Measurements from ENCODE around the gene PTGDR2. TPM values are rescaled to one million over a fixed set of nuclear protein-coding genes. Genes with fewer than 3 reads are reported as not detected.

The PTGDR2 gene
- total RNA-seq, 3 donors from 2014 or later: 0.23 to 0.45 (median 0.35) TPM

DNA sequence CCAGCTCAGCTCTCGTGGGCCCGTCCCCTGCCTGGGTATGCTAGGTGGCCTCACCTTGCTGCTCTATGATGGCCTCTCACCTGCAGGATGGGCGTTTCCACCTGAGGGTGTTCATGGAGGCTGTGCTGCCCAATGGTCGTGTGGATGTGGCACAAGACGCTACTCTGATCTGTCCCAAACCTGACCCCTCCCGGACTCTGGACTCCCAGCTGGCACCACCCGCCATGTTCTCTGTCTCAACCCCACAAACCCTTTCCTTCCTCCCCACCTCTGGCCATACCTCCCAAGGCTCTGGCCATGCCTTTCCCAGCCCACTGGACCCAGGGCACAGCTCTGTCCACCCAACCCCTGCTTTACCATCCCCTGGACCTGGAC is 13.7 kb upstream of the PTGDR2 start:
- no peak overlapping the region for H3K4me3 Mint-ChIP-seq
- H3K9me3 Mint-ChIP-seq: no peaks in the 10 kb centered on the region
- ATAC-seq: no peak
- peaks cover 13% of the 10 kb centered on the region for H3K4me1 Mint-ChIP-seq (ENCODE audit: low read depth)
- H3K27me3 Mint-ChIP-seq (ENCODE audit: low read depth): no peaks in the 10 kb centered on the region
- no peak for DNase-seq
- H3K36me3 Mint-ChIP-seq (ENCODE audit: insufficient read depth): no peaks in the 10 kb centered on the region

DNA sequence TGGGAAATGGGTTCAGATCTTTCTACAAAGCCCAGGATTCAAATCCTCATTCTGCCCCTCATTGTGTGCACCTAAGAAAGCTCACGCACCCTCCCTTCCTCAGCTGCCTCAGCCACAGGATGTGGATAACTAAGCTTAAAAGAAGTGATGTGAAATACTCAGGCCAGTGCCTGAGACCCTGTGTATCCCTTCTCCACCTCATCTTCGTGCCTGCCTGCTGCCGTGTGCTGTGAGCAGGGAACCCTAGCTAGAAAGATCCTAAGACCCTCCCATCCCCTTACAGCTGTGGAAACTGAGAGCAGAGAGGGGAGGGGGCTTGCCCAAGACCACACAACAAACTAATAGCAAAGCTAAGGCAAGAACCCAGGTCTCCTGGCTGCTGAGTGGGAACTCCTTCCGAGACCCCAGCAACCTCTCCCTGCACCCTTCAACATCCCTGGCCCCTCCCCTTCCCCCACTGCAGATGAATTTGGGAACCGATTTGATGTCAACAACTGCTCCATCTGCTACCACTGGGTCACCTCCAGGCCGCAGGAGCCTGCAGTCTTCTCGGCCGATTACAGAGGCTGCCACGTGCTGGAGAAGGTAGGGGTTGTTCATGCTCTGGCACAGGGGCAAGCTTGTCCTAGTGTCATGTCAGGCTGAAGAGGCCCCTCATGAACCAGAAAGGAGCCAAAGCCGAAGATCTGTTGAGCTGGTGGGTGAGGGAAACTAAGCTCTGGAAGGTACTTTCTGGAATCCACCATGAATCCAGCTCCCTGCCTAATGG is 13.1 kb upstream of the PTGDR2 start:
- no peak overlapping the region for H3K4me3 Mint-ChIP-seq
- peaks cover 13% of the 10 kb centered on the region for H3K4me1 Mint-ChIP-seq (ENCODE audit: low read depth)
- DNase-seq (no peak), ATAC-seq (no peak)
- H3K9me3 Mint-ChIP-seq: no peaks in the 10 kb centered on the region
- H3K36me3 Mint-ChIP-seq (ENCODE audit: insufficient read depth): no peaks in the 10 kb centered on the region
- no peaks in the 10 kb centered on the region for H3K27me3 Mint-ChIP-seq (ENCODE audit: low read depth)

DNA sequence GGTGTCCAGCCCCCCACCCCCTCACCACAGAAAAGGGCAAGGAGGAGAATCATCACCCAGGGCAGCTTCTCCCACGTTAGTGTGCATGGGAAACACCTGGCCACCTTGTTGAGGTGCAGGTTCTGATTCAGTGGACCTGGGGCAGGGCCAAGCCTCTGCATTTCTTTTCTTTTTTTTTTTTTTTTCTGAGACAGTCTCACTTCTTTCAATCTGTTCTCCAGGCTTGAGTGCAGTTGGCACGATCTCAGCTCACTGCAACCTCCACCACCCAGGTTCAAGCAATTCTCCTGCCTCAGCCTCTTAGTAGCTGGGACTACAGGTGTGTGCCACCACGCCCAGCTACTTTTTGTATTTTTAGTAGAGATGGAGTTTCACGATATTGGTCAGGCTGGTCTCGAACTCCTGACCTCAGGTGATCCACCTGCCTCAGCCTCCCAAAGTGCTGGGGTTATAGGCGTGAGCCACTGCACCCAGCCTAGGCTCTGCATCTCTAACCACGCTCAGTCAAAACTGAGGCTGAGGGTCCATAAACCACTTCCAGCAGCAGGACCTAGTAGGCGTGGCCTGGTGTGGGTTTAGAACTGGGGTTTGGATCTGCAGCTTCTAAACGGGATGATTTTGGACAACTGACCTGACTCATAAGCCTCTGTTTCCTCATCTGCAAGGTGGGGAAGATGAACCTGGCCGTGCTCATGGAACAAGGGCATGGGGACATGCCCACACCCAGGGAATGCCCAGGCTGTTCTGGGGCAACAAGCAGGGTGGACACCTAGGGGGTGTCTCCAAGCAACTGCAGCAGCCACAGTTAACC is 12.3 kb upstream of the PTGDR2 start:
- Mint-ChIP-seq H3K4me3 (no peak overlapping the region), H3K27me3 (ENCODE audit: low read depth) (no peaks in the 10 kb centered on the region), H3K36me3 (ENCODE audit: insufficient read depth) (no peaks in the 10 kb centered on the region), H3K9me3 (no peaks in the 10 kb centered on the region), H3K4me1 (ENCODE audit: low read depth) (peaks cover 10% of the 10 kb centered on the region)
- ATAC-seq: no peak
- no peak for DNase-seq

DNA sequence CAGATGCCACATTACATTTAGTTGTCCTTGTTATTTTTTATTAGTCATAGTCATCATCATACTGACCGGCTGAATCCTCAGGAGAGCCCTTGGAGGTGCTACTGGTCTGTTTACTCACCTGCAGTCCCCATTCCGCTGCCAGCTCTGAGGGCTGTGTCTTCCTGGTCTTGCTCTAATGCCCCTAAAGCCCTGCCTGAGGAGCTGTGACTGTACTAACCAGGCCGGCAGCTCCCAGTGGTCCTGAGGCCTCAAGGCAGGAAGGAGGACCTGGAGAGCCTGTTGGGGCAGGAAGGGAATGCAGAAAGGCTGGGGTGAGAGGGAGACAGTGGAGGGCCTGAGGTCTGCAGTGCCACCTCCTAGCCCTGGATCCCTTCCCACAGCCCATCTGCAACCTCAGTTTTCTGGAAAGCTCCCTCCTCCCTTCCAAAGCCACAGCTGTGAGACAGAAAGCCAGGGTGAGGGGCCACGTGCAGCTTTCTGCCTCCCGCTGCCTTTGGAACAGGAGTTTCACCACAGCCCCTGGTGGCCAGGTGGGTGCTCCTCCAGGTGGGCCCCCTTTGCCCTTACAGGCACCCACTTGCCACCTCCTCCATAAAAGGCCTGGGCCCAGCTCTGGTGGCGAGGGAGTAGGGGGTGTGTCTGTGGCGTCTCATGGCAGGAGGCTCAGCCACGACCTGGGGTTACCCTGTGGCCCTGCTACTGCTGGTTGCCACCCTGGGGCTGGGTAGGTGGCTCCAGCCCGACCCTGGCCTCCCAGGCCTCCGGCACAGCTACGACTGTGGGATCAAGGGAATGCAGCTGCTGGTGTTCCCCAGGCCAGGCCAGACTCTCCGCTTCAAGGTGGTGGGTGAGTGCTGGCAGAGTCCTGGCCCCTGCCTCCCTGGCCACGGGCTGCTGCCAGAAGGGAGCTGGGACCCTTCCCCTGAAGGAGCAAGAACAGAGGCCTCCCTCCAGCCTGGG is 11.4 kb upstream of the PTGDR2 start, which contains the start of gene ZP1:
Gene ZP1 (plus strand): TSS at position 632 of the 960 bp plus-strand sequence. CDS start 20 bp downstream, at position 652.
- Mint-ChIP-seq H3K4me1 (ENCODE audit: low read depth) (peaks cover 8% of the 10 kb centered on the region), H3K36me3 (ENCODE audit: insufficient read depth) (no peaks in the 10 kb centered on the region), H3K9me3 (no peaks in the 10 kb centered on the region), H3K4me3 (no peak within 1 kb of the TSS), H3K27me3 (ENCODE audit: low read depth) (no peaks in the 10 kb centered on the region)
- no peak for DNase-seq
- ATAC-seq: no peak

DNA sequence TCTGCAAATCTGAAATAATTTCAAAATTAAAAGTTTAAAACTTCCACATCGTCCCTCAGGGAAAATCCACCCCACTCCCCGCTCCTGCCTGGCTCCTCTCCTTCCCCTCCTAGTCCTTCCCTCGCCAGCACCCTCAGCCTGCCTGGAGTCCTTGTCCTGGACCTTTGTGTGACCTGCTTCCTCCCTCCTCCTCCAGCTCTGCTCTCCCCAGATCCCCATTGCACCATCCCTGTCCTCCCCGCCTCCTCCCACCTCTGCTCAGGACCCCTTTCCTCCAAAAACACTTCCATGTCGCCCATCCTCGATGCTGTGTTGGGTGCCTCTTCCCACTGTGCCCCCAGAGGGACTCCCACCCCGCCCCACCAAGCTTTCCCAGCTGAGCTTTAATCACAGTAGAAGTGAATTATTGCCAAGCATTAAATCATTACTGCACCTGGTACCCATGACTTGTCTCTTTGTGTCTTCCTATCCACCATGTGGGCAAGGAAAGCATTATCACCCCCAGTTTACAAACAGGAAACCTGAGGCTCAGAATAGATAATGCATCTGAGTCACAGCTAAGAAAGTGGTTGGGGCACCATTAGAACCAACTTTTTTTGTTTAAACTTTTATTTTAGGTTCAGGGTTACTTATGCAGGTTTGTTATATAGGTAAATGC is 9.2 kb upstream of the PTGDR2 start:
- DNase-seq: no peak
- peak in 1 of 2 donors; percentile 37 for ATAC-seq
- no peaks in the 10 kb centered on the region for H3K4me1 Mint-ChIP-seq (ENCODE audit: low read depth)
- H3K4me3 Mint-ChIP-seq: no peak overlapping the region
- no peaks in the 10 kb centered on the region for H3K9me3 Mint-ChIP-seq
- H3K27me3 Mint-ChIP-seq (ENCODE audit: low read depth): no peaks in the 10 kb centered on the region
- no peaks in the 10 kb centered on the region for H3K36me3 Mint-ChIP-seq (ENCODE audit: insufficient read depth)

DNA sequence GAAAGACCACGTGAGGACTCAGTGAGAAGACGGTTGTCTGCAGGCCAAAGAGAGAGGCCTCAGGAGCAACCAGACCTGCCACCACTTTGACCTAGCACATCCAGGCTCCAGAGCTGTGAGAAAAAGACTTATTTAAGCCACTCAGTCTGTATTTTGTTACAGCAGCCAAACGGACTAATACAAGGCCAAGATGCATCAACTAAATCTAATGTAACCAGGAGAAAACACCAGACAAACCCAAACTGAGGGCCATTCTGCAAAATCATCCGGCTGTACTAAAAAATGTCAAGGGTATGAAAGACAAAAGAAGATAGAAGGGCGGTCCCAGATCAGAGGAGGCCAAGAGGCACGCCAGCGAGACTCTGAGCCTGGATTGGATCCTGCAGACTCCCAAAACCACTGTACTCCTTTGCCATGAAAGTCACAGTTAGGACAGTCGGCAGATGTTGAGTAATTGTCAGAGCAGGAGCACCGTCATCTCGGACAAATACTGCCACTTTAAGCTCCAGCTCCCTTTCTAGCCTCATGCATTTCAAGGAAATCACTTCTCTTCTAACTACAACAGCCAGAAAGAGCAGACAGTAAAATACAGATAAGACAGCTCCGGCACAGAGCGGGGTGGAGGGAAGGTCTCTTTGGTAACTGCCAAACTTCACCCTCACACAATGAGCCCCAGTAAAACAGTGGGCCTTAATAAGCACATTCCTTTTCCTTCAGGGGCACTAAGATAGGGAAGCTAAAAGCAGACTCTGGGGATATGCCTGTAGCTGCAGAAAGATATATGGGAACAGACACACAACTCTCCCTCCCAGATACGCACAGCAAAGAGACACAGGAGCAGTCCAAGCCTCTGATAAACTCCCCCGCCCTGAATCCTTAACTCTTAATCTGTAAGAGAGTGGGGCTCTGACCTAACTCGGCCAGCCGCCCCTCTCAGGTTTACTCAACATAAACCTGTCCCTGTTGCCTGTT is 8.1 kb upstream of the PTGDR2 start:
- DNase-seq (no peak), ATAC-seq (no peak)
- H3K4me1 Mint-ChIP-seq (ENCODE audit: low read depth): peaks cover 6% of the 10 kb centered on the region
- no peak overlapping the region for H3K4me3 Mint-ChIP-seq
- no peaks in the 10 kb centered on the region for H3K36me3 Mint-ChIP-seq (ENCODE audit: insufficient read depth)
- H3K27me3 Mint-ChIP-seq (ENCODE audit: low read depth): no peaks in the 10 kb centered on the region
- no peaks in the 10 kb centered on the region for H3K9me3 Mint-ChIP-seq

DNA sequence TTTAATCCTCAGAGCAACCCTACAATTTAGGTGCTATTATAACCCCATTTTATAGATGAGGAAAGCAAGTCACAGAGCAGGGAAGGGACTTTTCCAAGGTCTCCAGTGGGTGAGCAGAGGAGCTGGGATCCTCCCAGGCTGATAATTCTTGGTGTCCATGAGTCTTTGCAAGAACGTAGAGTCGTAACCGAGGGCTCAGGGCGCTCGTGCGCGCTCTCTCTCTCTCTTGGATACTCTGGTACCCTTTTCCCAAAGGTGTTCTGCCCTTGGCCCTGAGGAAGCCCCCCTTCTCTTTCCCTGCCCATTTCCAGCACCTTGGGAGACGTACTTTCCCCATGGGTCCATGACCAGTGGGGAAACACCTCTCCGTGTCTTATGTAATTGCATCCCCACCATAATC is 6.4 kb upstream of the PTGDR2 start:
- ATAC-seq: no peak
- H3K9me3 Mint-ChIP-seq: no peaks in the 10 kb centered on the region
- peaks cover 16% of the 10 kb centered on the region for H3K4me1 Mint-ChIP-seq (ENCODE audit: low read depth)
- H3K27me3 Mint-ChIP-seq (ENCODE audit: low read depth): no peaks in the 10 kb centered on the region
- H3K4me3 Mint-ChIP-seq: no peak overlapping the region
- H3K36me3 Mint-ChIP-seq (ENCODE audit: insufficient read depth): no peaks in the 10 kb centered on the region
- no peak for DNase-seq

DNA sequence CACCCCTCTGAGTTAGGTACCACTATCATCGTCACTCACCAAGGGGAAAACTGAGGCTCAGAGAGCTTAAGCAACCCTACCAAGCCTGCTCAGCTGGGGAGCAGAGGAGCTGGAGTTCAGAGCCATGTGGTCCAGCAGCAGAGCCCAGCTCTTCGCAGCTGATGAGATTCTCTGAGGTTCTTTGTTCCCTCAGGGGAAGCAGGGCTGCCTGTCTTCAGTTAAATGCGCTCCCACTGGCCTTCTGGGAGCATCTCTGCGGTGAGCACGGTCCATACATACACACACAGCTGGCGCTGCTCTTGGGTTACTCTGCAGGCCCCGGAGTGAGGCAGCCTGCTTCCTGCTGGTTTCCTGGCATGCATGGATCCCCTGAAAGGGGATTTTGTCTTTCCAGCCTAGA is 5.2 kb upstream of the PTGDR2 start:
- Mint-ChIP-seq H3K4me1 (ENCODE audit: low read depth) (peaks cover 16% of the 10 kb centered on the region), H3K9me3 (no peaks in the 10 kb centered on the region), H3K36me3 (ENCODE audit: insufficient read depth) (no peaks in the 10 kb centered on the region), H3K27me3 (ENCODE audit: low read depth) (no peaks in the 10 kb centered on the region), H3K4me3 (no peak overlapping the region)
- no peak for DNase-seq
- no peak for ATAC-seq

DNA sequence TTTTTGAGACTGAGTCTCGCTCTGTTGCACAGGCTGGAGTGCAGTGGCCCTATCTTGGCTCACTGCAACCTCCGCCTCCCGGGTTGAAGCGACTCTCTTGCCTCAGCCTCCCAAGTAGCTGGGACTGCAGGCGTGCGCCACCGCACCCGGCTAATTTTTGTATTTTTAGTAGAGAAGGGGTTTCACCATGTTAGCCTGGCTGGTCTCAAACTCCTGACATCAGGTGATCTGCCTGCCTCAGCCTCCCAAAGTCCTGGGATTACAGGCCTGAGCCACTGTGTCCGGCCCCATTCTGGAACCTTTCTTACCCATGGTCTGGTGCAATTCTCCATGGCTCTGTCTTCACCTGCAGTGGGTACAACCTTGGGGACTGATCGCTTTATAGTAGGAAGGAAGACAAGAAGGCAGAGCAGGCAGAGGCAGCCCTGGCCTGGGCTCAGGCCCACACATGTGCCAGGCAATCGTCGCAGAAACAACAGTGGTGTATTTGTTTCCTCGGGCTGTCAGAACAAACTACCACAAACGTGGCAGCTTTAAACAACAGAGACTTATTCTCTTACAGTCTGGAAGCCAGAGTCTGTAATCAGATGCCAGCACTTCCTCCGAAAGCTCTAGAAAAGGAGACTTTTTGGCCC is 4.0 kb upstream of the PTGDR2 start:
- Mint-ChIP-seq H3K9me3 (no peaks in the 10 kb centered on the region), H3K36me3 (ENCODE audit: insufficient read depth) (no peaks in the 10 kb centered on the region), H3K27me3 (ENCODE audit: low read depth) (no peaks in the 10 kb centered on the region), H3K4me1 (ENCODE audit: low read depth) (peaks cover 18% of the 10 kb centered on the region), H3K4me3 (no peak overlapping the region)
- no peak for DNase-seq
- ATAC-seq: no peak

DNA sequence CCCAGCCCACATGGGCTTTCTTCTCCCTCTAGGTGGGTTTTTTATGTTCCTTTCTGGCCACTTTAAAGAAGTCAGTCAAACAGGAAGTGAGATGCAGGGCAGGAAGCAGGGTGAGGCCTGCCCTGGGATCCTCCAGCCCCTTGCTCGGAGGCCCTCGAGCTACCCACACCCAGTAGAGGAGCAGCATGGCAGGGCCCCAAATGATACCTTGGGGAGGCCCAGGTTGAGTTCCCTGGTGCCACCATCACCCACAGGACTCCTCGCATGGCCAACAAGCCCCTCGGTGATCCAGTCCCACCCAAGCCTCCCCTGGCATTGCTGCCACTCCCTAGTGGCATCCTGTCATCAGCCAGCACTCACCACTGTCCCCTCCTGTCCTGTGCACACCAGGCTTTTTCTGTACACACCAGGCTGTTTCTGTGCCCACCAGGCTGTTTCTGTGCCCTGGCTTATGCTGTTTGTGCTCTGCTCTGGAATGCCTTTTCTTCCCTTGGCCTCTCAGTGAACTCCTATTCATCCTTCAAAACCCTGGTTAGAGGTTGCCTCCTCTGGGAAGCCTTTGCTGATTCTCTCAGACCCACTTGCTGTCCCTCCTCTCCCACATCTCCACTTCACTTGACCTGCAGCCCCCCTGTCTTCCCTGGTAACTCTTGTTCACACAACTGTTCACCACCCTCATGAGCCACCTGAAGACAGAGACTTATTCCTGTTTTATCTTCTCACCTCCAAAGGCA is 3.1 kb upstream of the PTGDR2 start:
- no peak for DNase-seq
- no peaks in the 10 kb centered on the region for H3K27me3 Mint-ChIP-seq (ENCODE audit: low read depth)
- no peak overlapping the region for H3K4me3 Mint-ChIP-seq
- H3K36me3 Mint-ChIP-seq (ENCODE audit: insufficient read depth): no peaks in the 10 kb centered on the region
- H3K9me3 Mint-ChIP-seq: no peaks in the 10 kb centered on the region
- H3K4me1 Mint-ChIP-seq (ENCODE audit: low read depth): peaks cover 18% of the 10 kb centered on the region
- peak in 1 of 2 donors; percentile 35 for ATAC-seq

DNA sequence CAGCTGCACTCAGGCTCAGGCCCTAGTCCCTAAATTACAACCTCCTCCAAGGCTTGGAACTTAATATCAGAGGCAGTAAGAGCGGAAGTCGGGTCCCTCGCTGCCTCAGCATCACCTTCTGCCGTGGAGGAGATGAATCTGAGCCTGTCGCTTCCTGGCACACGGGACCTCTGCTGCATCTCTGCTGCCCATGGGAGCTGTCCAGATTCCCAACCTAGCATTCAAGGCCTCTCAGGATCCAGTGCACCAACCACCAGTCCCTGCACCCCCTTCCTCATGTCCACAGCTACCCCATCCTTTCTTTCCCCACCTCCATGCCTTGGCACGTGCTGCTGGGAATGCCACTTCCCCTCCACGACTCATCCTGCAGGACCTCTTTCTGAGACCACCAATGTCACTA is 2.5 kb upstream of the PTGDR2 start:
- ATAC-seq: no peak

More for the DNA sequence above, 2.5 kb upstream of the PTGDR2 start:
- DNase-seq: no peak
- H3K4me3 Mint-ChIP-seq: no peak overlapping the region
- H3K27me3 Mint-ChIP-seq (ENCODE audit: low read depth): no peaks in the 10 kb centered on the region
- H3K36me3 Mint-ChIP-seq (ENCODE audit: insufficient read depth): peaks cover under 1% of the 10 kb centered on the region
- H3K9me3 Mint-ChIP-seq: no peaks in the 10 kb centered on the region
- peaks cover 18% of the 10 kb centered on the region for H3K4me1 Mint-ChIP-seq (ENCODE audit: low read depth)
